ENCODE data around the gene CRAMP1.

DNA sequence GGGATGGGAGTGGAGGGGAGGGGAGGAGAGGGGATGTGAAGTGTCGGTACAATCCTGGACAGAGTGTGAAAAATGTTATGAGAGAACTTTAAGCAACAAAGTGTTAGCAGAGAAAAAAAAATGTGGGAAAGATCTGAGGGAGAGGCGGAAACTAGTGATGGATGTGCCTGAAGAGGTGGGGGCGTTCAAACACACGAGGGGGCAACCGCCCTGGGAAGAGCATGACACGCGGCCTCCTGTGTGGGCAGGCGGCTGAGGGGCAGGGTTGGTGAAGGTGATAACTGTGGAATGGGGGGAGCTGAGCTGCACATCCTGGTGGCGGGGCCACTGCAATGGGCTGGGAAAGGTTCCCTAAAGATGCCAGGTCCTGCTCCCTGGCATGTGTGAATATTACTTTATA lies 30.4 kb upstream of the CRAMP1 start:
- TF ChIP-seq, protein P1, sequence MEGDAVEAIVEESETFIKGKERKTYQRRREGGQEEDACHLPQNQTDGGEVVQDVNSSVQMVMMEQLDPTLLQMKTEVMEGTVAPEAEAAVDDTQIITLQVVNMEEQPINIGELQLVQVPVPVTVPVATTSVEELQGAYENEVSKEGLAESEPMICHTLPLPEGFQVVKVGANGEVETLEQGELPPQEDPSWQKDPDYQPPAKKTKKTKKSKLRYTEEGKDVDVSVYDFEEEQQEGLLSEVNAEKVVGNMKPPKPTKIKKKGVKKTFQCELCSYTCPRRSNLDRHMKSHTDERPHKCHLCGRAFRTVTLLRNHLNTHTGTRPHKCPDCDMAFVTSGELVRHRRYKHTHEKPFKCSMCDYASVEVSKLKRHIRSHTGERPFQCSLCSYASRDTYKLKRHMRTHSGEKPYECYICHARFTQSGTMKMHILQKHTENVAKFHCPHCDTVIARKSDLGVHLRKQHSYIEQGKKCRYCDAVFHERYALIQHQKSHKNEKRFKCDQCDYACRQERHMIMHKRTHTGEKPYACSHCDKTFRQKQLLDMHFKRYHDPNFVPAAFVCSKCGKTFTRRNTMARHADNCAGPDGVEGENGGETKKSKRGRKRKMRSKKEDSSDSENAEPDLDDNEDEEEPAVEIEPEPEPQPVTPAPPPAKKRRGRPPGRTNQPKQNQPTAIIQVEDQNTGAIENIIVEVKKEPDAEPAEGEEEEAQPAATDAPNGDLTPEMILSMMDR (IDR thresholded peaks at IDR 0.05), result no peak
- no peak for TF ChIP-seq POLR2A (IDR thresholded peaks at IDR 0.05)

Measured in prostate gland (tissue), 2 donors.